ENCODE data around the gene TGFB1I1.
A peak's percentile ranks its signal among the peaks of the same experiment; 100 is the strongest.
"Not testable (repeated sequence)": the region's sequence is repeated elsewhere in the genome, so short reads cannot be mapped to it uniquely, and the experiment has no call there.

Gene TGFB1I1

DNA sequence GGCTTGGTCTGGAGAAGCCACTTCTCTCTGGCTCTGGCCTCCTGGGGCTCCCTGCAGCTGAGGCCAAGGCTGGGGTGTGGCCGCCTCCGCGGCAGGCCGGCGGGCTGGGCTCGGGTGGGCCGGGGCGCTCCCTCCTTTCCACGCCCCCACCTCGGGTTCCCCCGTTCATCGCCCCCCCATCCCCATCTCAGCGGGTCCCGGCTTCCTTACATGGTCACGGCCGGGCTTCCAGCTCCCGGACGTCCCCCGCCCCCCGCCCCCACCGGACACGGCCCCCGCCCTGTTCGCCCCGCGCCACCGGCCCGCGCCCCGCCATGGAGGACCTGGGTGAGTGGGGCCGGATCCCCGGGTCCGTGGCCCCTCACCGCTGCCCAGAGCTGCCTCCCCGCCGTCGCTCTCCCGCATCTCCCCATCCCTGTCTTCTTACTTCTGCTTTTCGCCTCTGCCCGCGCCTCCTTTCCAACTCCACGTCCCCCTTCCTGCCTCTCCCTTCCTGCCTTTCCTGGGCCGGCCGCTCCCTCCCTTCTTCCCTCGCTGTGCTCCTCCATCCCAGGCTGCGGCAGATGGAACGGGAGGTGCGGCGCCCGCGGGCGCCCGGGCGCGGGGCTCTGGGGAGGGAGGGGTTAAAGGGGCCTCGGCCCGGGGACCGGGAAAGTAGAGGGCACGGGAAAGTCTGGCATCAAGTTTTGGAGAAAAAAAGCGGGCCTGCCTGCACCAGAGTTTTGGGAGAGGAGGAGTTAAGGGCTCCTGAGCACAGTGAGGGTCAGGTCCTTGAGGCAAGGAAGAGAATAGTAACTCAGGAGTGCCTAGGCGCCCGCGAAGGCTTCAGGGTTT, at the start of gene TGFB1I1:
TGFB1I1 (plus strand) TSS at position 278 of the 834 bp plus-strand sequence; CDS start at position 315, 37 bp downstream.
- DNase-seq, result no peak

DNA sequence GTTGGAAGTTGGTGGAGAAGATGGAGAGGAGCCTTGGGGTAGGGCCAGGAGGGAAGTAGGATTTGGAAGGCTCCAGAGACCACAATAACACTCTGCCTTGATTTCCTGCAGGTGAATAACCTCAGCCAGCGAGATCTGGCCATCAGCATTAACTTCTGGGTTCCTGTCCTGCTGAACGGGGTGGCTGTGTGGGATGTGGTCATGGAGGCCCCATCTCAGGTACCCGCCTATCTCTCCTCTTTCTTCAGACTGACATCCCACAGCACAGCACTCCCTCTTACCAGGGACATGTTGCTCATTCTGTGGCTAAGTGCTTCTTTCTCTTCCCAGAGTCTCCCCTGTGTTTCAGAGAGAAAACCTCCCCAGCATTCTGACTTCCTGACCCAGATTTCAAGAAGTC, 48.7 kb upstream of the TGFB1I1 start:
- no peak for DNase-seq

DNA sequence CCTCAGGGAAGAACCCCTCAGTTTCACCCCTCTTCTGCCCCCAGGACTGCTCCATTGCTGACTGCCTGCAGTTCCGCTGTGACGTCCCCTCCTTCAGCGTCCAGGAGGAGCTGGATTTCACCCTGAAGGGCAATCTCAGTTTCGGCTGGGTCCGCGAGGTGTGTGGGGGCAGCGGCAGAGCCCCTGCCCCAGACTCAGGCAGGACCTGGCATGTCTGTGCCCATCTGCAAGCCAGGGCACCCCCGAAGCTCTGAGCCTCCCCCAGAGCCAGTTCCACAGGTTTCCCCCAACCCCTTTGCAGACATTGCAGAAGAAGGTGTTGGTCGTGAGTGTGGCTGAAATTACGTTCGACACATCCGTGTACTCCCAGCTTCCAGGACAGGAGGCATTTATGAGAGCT, 48.2 kb upstream of the TGFB1I1 start:
- no peak for DNase-seq

DNA sequence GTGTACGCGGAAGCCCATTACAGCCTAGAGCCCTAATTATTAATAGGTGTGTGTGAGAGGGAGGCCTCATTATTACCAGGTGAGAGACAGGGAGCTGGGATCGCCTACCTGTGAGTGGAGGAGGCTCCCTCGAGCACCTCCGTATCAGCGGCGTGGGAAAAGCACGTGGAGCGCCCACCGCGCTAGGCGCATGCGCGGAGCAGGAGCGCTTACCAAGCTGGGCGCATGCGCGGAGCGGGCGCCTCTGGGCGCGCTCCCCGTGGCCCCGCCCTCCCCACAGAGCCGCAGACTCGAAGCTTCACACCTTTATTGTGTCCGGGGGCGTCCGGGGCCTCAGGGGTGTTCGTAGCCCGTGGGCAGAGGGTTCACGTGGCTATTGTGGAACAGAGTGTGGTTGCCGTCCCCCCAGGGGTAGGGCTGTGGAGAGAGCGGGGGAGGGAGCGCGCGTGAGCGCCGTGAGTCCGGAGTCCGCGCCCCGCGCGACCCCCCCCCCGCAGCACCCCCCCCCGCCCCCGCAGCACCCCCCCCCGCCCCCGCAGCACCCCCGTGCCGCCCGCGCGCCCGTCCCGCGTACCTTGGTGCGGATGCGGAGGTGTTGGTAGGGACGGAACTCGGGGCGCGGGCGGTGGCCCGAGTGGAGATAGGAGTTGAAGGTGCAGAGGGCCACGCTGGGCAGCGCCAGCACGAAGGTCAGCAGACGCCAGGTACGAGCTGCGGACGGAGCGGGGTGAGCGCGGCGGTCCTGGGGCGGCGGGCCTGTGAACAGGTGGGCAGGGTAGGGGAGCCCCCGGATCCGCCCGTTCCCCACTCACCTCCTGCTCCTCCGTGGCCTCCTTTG, 44.3 kb upstream of the TGFB1I1 start:
- peak; percentile 42 for DNase-seq

DNA sequence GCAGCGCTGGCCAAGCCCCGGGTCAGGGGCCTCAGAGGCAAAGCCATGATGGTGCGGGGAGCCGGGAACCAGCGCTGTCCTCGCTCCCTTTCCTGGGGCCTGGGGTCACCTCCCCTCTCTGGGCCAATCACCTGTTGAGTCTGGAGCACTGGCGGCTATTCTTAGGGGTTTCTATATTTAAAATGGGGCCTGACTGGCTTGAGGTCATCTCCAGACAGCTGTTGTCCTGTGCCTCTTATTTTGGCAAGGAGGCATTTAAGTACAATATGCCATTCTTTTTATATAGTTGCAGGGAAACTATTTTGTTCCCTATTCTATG, 43.7 kb upstream of the TGFB1I1 start, which contains the start of gene COX6A2:
COX6A2 (minus strand) TSS at position 82 of the 319 bp plus-strand sequence; CDS start at position 47, 35 bp downstream.
- no peak for DNase-seq

DNA sequence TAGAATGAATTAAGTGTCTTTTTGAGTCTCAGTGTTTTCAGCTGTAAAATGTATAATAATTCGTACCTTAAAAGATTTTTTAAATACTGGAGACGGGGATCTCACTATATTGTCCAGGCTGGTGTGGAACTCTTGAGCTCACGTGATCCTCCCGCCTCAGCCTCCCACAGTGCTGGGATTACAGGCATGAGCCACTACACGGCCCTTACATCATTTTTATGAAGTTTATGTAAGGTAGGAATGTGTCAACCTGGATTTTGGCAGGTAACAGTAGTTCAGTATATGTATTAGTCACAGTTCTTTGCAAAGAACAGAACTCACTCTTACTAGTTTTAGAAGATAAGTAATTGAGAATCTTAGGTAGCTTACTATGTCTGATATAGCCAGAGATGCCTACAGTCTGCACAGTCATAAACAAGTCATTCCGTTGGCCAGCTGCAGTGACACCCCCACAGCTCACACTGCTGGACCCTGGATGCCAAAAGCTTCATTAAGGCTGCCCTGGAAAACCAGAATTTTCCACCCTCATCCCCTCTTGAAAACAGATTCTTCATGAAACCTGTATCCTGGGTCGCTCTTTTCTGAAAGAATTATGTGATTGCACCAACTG, 43.2 kb upstream of the TGFB1I1 start:
- no peak for DNase-seq

DNA sequence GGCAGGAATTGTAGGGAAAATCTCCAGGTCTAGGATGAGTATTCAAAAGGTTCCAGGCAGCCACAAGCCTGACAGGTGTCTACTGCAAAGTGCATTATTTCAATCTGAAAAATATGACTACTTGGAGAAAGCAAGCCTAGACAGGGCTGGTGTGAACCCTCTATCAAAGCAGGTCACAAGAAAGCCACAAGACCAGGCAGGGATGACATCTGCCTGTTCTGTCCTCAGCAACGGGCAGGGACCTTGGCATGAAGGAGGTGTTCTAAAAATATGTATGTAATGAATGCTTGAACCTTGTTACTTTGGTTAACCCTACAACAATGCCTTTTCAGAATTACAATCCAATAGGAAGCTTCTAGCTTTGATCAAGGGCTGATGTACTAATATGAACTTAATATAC, 42.6 kb upstream of the TGFB1I1 start:
- DNase-seq, result no peak

DNA sequence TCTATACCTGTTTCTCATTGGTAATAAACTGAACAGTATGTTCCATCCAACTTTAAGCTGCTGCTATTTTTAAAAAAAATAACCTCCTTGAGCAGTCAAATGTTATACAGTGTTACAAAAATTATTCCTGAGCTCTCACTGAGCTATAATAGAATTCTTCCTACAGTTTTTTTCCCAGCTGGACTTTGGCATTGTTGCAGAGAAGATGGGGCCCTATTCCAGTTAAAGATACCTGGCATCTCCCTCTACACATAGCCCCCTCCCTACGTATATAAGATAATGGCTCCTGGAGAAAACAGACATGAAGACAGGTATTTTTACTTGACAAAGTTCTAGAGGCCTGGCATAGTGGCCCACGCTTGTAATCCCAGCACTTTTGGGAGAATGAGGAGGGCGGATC, 42.2 kb upstream of the TGFB1I1 start:
- no peak for DNase-seq

DNA sequence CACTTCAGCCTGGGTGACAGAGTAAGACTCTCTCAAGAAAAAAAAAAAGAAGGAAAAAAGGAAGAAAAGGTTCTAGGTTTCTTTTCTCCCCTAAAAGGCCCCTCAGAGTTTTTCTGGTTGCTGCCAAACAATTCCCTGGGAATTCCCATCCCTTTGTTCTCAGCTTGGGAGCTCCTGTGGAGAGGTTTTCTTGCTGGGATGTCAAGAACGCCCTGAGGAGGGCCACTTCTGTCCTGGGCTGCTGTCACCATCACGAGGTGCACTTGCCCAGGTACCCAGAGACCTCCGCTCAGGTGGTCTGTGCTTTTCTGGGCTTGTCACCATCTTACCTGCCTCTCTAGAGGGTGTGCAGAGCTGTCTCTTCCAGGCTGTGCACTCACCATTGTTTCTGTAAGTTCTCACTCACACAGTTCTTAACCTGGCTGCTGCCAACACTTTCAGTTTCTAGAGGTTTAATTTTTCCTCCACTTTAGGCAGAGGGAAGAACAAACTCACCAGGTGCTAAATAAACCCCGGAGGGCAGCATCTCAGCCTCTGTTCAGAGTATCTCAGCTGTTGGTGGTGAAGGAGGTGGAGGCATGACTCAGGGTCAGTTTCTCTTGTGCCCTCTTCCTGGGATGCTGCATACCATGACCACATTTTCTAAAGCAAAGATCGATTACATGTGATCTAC, 41.4 kb upstream of the TGFB1I1 start:
- no peak for DNase-seq

DNA sequence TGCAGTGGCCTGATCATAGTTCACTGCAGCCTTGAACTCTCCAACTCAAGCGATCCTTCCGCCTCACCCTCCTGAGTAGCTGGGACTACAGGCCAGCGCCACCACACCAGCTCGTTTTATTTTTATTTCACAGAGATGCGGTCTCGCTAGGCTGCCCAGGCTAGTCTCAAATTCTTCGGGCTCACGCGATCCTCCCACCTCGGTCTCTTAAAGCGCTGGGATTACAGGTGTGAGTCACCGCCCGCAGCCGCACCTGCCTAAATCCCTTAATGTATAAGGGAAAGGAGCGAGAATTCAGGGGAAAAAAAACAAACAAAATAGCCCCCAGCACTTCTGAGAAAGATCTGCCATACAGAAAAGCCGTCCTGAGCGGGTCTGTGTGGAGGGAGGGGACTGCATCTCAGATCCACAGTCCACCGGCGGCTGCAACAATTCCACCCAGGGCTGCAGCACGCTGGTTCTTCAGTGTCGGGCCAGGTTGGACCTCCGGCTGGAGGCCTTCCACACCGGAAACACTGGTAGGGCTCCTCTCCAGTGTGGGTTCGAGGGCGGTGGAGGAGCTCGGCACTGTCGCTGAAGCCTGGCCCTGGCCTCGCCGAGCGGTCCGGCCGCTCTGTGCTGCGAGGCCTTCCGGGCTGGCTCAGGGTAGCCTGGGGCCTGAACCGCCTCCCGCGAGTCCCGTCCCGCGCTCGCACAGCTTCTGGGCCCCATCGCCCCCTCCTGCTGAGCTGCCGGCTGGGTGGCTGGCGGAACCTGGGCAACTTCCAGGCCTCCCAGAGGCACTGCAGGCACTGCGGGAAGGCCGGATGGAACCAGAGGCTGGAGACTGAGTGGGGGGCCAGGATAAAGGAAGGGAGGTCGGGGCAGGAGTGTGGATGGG, 36.4 kb upstream of the TGFB1I1 start:
- DNase-seq, result no peak

DNA sequence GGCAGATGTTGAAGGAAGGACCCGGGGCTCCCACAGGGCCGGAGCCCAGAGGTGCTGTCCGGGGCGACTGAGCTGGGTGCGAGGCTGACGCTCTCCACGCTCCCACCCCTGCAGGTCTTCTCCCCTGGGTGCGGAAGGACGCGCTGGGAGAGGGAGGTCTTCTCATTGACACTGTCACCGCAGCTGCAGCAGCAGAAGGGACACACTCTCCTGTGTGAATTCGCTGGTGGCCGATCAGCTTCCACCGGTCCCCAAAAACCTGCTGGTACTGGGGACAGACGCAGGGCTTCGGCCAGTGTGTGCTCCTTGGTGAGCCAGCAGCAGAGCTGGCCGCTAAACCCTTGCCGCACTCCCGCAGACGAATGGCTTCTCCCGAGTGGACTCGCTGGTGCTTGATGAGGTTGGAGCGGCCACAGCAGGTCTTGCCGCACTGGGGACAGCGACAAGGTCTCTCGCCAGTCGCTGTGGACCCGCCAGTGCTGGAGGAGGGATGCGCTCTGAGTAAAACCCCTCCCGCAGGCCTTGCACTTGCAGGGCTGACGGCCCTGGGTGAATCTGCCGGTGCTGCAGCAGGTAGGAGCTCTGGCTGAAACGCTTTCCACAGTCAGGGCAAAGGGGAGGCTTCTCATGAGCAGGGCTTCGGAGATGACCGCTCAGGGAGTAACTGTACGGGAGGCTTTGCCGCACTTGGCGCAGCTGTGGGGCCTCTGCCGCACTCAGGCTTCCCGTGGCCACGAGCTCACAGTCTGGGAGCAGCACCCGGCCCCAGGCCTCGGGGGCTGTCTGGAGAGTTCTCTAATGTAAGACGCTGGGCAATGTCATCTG, 35.5 kb upstream of the TGFB1I1 start:
- DNase-seq, result no peak

DNA sequence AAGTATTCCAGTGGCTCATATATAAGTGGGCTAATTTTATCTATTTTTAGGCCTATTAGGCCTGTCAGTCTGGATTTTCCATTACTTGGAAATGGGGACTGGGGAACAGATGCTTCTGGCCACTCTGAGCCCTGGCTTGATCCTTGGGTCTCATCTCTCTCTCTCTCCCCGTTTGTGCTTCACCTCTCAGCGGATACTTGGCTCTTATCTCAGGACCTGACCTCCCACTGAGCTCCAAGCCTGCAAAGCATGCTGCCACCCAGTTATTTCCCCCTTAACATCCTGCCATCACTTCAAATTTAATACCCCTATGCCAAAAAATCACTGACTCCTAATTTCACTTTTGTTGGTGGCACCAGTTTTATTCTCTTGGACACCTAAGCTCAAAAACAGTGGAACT, 33.5 kb upstream of the TGFB1I1 start:
- DNase-seq, result no peak

DNA sequence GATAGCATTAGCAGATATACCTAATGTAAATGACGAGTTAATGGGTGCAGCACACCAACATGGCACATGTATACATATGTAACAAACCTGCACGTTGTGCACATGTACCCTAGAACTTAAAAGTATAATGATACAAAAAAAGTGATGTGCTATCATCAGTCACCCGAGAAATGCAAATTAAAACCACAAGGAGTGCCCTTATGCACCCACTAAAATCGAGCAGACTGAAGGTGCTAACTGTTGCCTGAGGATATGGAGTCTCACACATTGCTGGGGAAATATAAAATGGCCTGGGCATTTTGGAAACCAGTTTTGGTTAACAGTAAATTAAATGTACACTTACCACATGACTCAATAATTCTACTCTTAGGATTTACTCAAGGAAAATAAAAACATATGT, 32.9 kb upstream of the TGFB1I1 start:
- DNase-seq, result not testable (repeated sequence)

DNA sequence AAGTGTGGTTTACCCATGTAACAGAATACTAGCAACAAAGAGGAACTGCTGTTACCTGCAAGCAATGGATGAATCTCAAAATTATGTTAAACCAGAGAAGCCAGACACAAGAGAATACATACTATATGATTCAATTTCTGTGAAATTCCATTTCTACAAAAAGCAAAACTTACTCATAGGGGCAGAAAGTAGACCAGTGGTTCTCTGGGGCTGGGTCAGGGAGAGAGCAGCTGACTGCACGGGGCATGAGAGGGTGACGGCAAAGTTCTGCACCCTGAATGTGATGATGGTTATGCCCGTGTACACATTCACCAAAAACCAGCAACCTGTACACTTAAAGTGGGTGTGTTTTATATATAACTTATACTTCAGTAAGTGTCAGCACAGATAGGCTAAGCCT, 32.4 kb upstream of the TGFB1I1 start:
- no peak for DNase-seq

DNA sequence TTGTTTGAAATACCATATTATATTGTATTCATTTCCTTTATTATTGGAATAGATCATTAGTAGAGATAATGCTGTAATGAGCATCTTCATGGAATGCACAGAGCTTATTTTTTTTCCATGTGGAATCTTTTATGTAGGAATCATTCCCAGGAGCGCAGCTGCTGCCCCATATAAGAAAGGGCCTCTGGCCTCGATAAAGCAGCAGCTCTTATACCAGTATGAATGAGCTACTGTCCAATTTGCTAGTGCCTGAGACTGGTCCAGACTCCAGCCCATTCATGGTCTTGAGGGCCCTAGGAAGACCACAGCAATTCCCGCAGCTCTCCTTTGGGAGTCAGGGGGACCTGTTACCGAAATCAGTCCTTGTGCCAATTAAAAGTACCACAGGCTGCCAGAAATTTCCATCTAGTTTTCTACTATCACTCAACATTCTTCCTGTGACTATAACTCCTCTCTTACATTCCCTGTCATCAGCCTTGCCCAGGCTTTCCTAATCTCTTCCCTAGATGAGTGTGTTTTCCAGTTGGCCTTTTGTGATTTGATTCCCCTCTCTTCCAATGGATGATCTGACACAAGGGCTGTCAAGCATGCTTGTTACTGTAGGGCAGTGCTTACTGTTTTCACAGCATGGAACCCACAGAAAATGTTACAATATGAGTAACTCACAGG, 31.3 kb upstream of the TGFB1I1 start:
- DNase-seq, result no peak

DNA sequence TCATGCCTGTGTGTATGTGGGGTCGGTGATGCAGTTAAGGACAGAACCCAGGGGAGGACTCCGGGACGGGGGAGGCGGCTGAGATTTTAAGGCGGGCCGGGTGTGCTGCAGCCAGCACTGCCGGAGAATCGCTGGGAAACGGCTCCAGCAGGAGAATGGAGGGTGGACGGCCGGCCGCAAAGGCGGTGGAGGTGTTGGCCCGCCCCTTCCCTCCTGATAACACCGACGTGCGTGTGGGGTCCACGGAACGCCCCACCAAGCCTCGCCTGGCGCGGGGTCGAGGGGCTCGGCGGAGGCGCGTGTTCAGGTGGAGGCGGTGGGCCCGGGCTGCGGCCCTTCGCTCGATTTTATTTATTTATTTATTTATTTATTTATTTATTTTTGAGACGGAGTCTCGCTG, 30.0 kb upstream of the TGFB1I1 start:
- DNase-seq, result no peak

DNA sequence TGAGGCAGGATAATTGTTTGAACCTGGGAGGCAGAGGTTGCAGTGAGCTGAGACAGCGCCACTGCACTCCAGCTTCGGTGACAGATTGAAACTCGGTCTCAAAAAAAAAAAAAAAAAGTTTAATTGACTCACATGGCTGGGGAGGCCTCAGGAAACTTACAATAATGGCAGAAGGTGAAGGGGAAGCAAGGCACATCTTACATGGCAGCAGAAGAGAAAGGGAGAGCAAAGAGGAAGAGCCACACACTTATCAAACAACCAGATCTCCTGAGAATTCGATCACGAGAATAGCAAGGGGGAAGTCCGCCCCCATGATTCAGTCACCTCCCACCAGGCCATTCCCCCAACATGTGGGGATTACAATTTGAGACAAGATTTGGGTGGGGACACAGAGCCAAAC, 26.0 kb upstream of the TGFB1I1 start:
- DNase-seq, result not testable (repeated sequence)

DNA sequence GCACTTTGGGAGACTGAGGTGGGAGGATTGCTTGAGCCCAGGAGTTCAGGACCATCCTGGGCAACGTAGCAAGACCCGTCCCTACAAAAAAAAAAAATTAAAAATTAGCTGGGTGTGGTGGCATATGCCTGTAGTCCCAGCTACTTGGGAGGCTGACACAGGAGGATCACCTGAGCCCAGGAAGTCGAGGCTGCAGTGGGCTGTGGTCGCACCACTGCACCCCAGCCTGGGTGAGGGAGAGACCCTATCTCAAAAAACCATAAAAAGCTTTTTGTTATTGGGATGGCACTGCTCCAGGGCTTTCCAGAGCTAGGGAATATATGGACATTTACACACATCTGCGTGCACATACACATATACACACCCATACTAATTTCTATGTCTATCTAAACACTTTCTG, 20.8 kb upstream of the TGFB1I1 start:
- DNase-seq, result no peak

DNA sequence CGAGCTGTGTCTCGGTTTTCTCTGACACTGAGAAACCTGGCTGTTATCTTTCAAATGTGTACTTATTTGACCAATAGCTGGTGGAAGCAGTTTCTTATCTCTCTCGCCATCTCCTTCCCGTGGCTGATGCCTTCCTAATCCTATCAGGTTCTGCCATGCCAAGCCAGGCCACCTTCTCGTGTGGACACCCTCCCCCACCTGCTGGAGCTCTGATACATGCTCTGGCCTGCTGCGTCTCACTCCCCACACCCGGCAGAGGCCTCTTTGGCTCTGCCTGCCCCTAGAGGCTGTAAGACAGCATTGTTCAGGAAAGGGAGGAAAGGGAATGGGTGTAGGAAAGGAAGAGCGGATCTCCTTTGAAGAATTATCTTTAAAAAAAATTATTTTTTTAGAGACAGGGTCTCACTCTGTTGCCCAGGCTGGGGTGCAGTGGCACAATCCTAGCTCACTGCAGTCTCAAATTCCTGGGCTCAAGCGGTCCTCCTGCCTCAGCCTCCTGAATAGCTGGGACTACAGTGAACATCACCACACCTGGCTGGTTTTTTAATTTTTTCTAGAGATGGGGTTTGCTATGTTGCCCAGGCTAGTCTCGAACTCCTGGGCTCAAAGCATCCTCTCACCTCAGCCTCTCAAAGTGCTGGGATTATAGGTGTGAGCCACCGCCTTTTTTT, 20.1 kb upstream of the TGFB1I1 start:
- DNase-seq, result peak; percentile 60

DNA sequence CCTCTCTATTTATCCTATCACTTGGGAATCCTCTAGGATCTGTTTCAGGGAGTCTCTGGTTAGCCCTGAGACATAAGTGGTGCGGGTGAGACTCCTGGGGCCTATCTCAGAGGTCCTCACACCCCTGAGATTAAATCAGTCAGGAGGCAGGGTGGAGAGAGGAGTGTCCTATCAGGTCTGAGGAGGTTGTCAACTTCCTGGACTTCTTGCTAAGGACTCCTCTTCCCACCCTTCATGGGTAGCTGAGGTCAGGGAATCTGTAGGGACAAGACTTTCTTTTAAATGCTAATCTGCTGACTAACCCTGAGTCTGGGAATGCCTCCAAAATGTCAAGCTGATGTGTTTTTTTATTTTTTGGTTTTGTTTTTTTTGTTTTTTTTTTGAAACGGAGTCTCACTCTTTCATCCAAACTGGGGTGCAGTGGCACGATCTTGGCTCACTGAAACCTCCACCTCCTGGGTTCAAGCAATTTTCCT, 19.3 kb upstream of the TGFB1I1 start:
- DNase-seq, result peak; percentile 26

Measured in inflammatory macrophage treated with lipopolysaccharide for 4 hours (primary cell).